Measurements from ENCODE around the gene SLC4A7. TPM values are rescaled to one million over a fixed set of nuclear protein-coding genes. Genes with fewer than 3 reads are reported as not detected.
"Not testable (repeated sequence)": the region's sequence is repeated elsewhere in the genome, so short reads cannot be mapped to it uniquely, and the experiment has no call there.

The SLC4A7 gene
- total RNA-seq, 1 experiment from 2014 or later: 90.8 TPM

DNA sequence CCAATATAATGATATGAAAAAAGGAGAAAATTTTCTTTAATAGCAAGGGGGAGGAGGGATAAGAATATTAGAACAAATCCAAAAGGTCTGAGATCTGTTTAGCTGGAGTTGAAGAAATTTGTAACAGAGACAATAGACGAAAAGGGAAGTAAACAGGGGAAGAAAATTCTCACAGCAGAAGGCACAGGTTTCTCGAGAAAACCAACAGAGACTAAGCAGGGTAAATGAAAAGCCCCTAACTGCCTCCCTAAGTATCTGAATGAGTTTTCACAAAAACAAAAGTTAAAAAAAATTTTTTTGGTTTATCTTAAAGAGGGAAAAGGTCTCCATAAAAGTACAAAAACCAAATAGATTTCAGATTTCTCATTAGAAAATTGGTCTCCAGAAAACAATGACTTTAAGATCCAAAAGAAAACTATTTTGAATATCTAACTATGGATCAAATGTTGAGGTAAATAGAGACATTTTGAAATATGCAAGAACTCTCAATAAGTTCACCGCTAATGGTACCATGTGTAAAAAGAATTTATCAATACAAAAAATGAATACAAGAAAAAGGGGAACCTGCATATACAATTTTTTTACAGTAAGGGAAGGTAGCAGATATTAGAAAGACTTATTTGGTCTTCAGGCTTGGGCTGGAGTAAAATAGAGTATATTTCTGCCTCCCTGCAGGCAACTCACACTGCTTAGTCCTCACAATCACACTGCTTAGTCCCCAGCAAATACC is 91.1 kb downstream of the SLC4A7 start (continued):
- TF ChIP-seq, protein P1, sequence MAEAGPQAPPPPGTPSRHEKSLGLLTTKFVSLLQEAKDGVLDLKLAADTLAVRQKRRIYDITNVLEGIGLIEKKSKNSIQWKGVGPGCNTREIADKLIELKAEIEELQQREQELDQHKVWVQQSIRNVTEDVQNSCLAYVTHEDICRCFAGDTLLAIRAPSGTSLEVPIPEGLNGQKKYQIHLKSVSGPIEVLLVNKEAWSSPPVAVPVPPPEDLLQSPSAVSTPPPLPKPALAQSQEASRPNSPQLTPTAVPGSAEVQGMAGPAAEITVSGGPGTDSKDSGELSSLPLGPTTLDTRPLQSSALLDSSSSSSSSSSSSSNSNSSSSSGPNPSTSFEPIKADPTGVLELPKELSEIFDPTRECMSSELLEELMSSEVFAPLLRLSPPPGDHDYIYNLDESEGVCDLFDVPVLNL (CRISPR knock-in tag; IDR thresholded peaks at IDR 0.05; ENCODE audit: borderline replicate concordance, low read depth): no peak
- TF ChIP-seq, protein P2, sequence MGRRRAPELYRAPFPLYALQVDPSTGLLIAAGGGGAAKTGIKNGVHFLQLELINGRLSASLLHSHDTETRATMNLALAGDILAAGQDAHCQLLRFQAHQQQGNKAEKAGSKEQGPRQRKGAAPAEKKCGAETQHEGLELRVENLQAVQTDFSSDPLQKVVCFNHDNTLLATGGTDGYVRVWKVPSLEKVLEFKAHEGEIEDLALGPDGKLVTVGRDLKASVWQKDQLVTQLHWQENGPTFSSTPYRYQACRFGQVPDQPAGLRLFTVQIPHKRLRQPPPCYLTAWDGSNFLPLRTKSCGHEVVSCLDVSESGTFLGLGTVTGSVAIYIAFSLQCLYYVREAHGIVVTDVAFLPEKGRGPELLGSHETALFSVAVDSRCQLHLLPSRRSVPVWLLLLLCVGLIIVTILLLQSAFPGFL (CRISPR knock-in tag; IDR thresholded peaks at IDR 0.05; ENCODE audit: borderline replicate concordance): no peak
- TF ChIP-seq ZBTB43 (CRISPR knock-in tag; IDR thresholded peaks at IDR 0.05) (no peak), E2F5 (CRISPR knock-in tag; IDR thresholded peaks at IDR 0.05) (no peak), TP53 (CRISPR knock-in tag; IDR thresholded peaks at IDR 0.05) (no peak), TEAD1 (CRISPR knock-in tag; IDR thresholded peaks at IDR 0.05) (no peak), NFYB (CRISPR knock-in tag; conservative IDR thresholded peaks at IDR 0.05; ENCODE audit: low read depth) (no peak)

DNA sequence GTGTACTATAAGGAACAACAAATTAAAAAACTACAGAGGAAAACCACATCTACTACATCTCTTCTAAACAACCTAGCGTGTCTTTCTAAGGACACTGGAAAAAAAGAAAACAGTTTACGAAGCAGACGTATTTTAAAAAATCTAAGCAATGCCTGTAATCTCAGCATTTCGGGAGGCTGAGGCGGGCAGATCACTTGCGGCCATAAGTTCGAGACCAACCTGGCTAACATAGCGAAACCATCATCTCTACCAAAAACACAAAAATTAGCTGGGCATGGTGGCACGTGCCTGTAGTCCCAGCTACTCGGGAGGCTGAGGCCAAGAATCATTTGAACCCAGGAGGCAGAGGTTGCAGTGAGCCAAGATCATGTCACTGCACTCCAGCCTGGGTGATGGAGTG is 91.8 kb downstream of the SLC4A7 start:
- H3K27me3 Mint-ChIP-seq (ENCODE audit: low read depth); POLR2A ChIA-PET; DNase-seq (ENCODE audit: low spot score); H3K4me3 Mint-ChIP-seq; H3K9me3 Mint-ChIP-seq; ATAC-seq; H3K4me1 Mint-ChIP-seq; CTCF ChIA-PET: not testable (repeated sequence)
- H3K27ac Mint-ChIP-seq: peak overlapping the region; percentile 22
- peaks cover 36% of the 10 kb centered on the region for H3K36me3 Mint-ChIP-seq

DNA sequence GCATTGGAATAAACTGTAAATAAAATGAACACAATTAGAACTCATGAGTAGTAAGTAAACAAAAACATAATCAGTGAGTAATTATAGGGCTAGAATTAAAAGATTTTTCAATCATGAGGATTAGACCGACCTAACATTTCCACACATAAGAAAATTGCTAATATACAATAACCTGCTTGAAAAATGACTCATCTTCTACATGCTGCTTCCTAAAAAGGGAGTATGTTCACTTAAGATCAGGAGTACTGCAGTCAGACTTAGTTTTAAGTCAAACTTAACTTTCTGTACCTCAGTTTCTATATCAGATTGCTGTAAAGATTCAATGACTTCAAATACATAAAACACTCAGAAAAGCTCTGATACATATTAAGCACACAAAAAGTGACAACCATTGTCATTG is 92.4 kb downstream of the SLC4A7 start:
- Mint-ChIP-seq H3K27me3 (ENCODE audit: low read depth) (no peaks in the 10 kb centered on the region), H3K4me3 (no peak overlapping the region), H3K4me1 (no peaks in the 10 kb centered on the region; the same call in 1 of the 2 replicates), H3K27ac (no peak overlapping the region), H3K36me3 (peaks cover 32% of the 10 kb centered on the region), H3K9me3 (no peaks in the 10 kb centered on the region)
- no peak for TF ChIP-seq NR1H2 (CRISPR knock-in tag; IDR thresholded peaks at IDR 0.05)
- ATAC-seq: no peak
- ChIA-PET POLR2A (no interaction called here), CTCF (interaction anchor here (1.3 kb wide), 1 partner anchor 289 kb away, joined by 5 read pairs; no protein-coding TSS in a partner anchor)
- no peak for DNase-seq (ENCODE audit: low spot score)

GRCh38 chr3:27387625-27388024 is 96.6 kb downstream of the SLC4A7 start:
- ChIA-PET CTCF (no interaction called here), POLR2A (no interaction called here)
- no peaks in the 10 kb centered on the region for H3K9me3 Mint-ChIP-seq
- TF ChIP-seq NFYB (CRISPR knock-in tag; conservative IDR thresholded peaks at IDR 0.05; ENCODE audit: low read depth) (no peak), CREB1 (CRISPR knock-in tag; IDR thresholded peaks at IDR 0.05) (no peak), NR1H2 (CRISPR knock-in tag; IDR thresholded peaks at IDR 0.05) (no peak), SMAD3 (CRISPR knock-in tag; IDR thresholded peaks at IDR 0.05; ENCODE audit: borderline replicate concordance) (no peak), ZNF263 (CRISPR knock-in tag; IDR thresholded peaks at IDR 0.05; ENCODE audit: low read depth) (no peak), TEAD4 (CRISPR knock-in tag; IDR thresholded peaks at IDR 0.05) (no peak), JUN (CRISPR knock-in tag; IDR thresholded peaks at IDR 0.05) (no peak)
- no peak overlapping the region for H3K27ac Mint-ChIP-seq
- ATAC-seq: peak; percentile 69; the same call in 1 of the 2 replicates
- H3K4me3 Mint-ChIP-seq: no peak overlapping the region
- no peaks in the 10 kb centered on the region for H3K27me3 Mint-ChIP-seq (ENCODE audit: low read depth)
- H3K4me1 Mint-ChIP-seq: no peaks in the 10 kb centered on the region; the same call in 1 of the 2 replicates
- peaks cover 47% of the 10 kb centered on the region for H3K36me3 Mint-ChIP-seq
- DNase-seq (ENCODE audit: low spot score): peak; percentile 14

All from WTC11 (cell line).